H7 (cell line): ENCODE data around the gene CCDC61. TPM values are rescaled to one million over a fixed set of nuclear protein-coding genes. Genes with fewer than 3 reads are reported as not detected.

Experiments used
- DNase-seq: peaks from one replicate; pipeline ENCODE4 v3.0.0; 2012
- H3K27me3 ChIP-seq: 2 replicates; pipeline ENCODE4 v1.6.0; 2011; ENCODE audit warnings: mild to moderate bottlenecking, low read length; ENCODE audit not compliant: control insufficient read depth, insufficient read depth
- H3K36me3 ChIP-seq: replicated peaks from 2 replicates; pipeline ENCODE4 v1.5.1; 2011; ENCODE audit warnings: low read length; ENCODE audit not compliant: control insufficient read depth, insufficient read depth
- H3K4me3 ChIP-seq: 2 replicates; pipeline ENCODE4 v1.5.1; 2011; ENCODE audit warnings: low read depth, mild to moderate bottlenecking, control low read depth, low read length, moderate library complexity; ENCODE audit not compliant: insufficient read depth
- total RNA-seq: library from RNA; depleted of rRNA; stranded (reverse); fragments of >200 nt; shearing (Covaris generic); gene quantifications from 2 replicates; pipeline ENCODE4 v1.2.3, GENCODE V29; 2014; rRNA removed

Gene CCDC61
- 12.3 and 16.5 TPM in 2 replicates for total RNA-seq

GRCh38 chr19:45994998-45995714 is at the start of gene CCDC61:
Gene CCDC61, plus strand, starts transcription at chr19:45995467. Its CDS starts 7,552 bp downstream, at chr19:46003019.
- Histone ChIP-seq H3K27me3 (peaks cover under 1% of the 10 kb centered on the region; the same call in 1 of the 2 replicates), H3K36me3 (peaks cover 3% of the 10 kb centered on the region)
- DNase-seq: peak; percentile 99

GRCh38 chr19:45947926-45948325 is 47.3 kb upstream of the CCDC61 start:
- Histone ChIP-seq H3K27me3 (no peaks in the 10 kb centered on the region; the same call in 1 of the 2 replicates), H3K4me3 (no peak overlapping the region), H3K36me3 (no peaks in the 10 kb centered on the region)
- DNase-seq: no peak

More at GRCh38 chr19:45994998-45995714, at the start of gene CCDC61:
- H3K4me3 ChIP-seq: peak within 1 kb of the TSS; percentile 61

GRCh38 chr19:45952341-45952685 is 43.0 kb upstream of the CCDC61 start:
- H3K4me3 ChIP-seq: peak overlapping the region; percentile 62; the same call in 1 of the 2 replicates
- no peaks in the 10 kb centered on the region; the same call in 1 of the 2 replicates for H3K36me3 ChIP-seq
- DNase-seq: no peak
- H3K27me3 ChIP-seq: no peaks in the 10 kb centered on the region; the same call in 1 of the 2 replicates

- H3K36me3 ChIP-seq: no peaks in the 10 kb centered on the region; the same call in 1 of the 2 replicates
- peak; percentile 98 for DNase-seq
- peak overlapping the region; percentile 62 for H3K4me3 ChIP-seq
- H3K27me3 ChIP-seq: no peaks in the 10 kb centered on the region; the same call in 1 of the 2 replicates
These were observed 42.4 kb upstream of the CCDC61 start for GRCh38 chr19:45952686-45953505.

GRCh38 chr19:45953676-45954075 is 41.6 kb upstream of the CCDC61 start:
- Histone ChIP-seq H3K27me3 (no peaks in the 10 kb centered on the region; the same call in 1 of the 2 replicates), H3K4me3 (no peak overlapping the region), H3K36me3 (peaks cover 4% of the 10 kb centered on the region)
- DNase-seq: no peak

GRCh38 chr19:45954156-45954555 is 41.1 kb upstream of the CCDC61 start:
- H3K4me3 ChIP-seq: no peak overlapping the region
- peaks cover 4% of the 10 kb centered on the region; the same call in 1 of the 2 replicates for H3K27me3 ChIP-seq
- peak; percentile 67 for DNase-seq
- H3K36me3 ChIP-seq: peaks cover 7% of the 10 kb centered on the region

- Histone ChIP-seq H3K4me3 (no peak overlapping the region), H3K36me3 (peaks cover 7% of the 10 kb centered on the region), H3K27me3 (peaks cover 6% of the 10 kb centered on the region; the same call in 1 of the 2 replicates)
- no peak for DNase-seq
These were observed 39.2 kb upstream of the CCDC61 start for GRCh38 chr19:45955905-45956608.

GRCh38 chr19:45958320-45958719 is 36.9 kb upstream of the CCDC61 start:
- no peak for DNase-seq
- peaks cover 7% of the 10 kb centered on the region for H3K36me3 ChIP-seq

GRCh38 chr19:45958769-45959516 is 36.3 kb upstream of the CCDC61 start:
- Histone ChIP-seq H3K4me3 (no peak overlapping the region), H3K27me3 (peaks cover 10% of the 10 kb centered on the region; the same call in 1 of the 2 replicates)
- no peak for DNase-seq

More at GRCh38 chr19:45958320-45958719, 36.9 kb upstream of the CCDC61 start:
- Histone ChIP-seq H3K4me3 (no peak overlapping the region), H3K27me3 (peaks cover 10% of the 10 kb centered on the region; the same call in 1 of the 2 replicates)

GRCh38 chr19:45959517-45960025 is 35.7 kb upstream of the CCDC61 start:
- DNase-seq: no peak
- peaks cover 10% of the 10 kb centered on the region; the same call in 1 of the 2 replicates for H3K27me3 ChIP-seq
- no peak overlapping the region for H3K4me3 ChIP-seq
- H3K36me3 ChIP-seq: peaks cover 7% of the 10 kb centered on the region

More at GRCh38 chr19:45958769-45959516, 36.3 kb upstream of the CCDC61 start:
- peaks cover 7% of the 10 kb centered on the region for H3K36me3 ChIP-seq

- peaks cover 10% of the 10 kb centered on the region; the same call in 1 of the 2 replicates for H3K27me3 ChIP-seq
- peak; percentile 95 for DNase-seq
- peaks cover 7% of the 10 kb centered on the region for H3K36me3 ChIP-seq
- H3K4me3 ChIP-seq: peak overlapping the region; percentile 22; the same call in 1 of the 2 replicates
These were observed 34.6 kb upstream of the CCDC61 start for GRCh38 chr19:45960595-45961235.

GRCh38 chr19:45962021-45962420 is 33.2 kb upstream of the CCDC61 start:
- Histone ChIP-seq H3K27me3 (peaks cover 10% of the 10 kb centered on the region; the same call in 1 of the 2 replicates), H3K36me3 (peaks cover 7% of the 10 kb centered on the region), H3K4me3 (no peak overlapping the region)
- DNase-seq: no peak

- Histone ChIP-seq H3K27me3 (peaks cover 24% of the 10 kb centered on the region; the same call in 1 of the 2 replicates), H3K4me3 (no peak overlapping the region)
These were observed 28.0 kb upstream of the CCDC61 start for GRCh38 chr19:45967246-45967645.

More at GRCh38 chr19:45967246-45967645, 28.0 kb upstream of the CCDC61 start:
- H3K36me3 ChIP-seq: no peaks in the 10 kb centered on the region; the same call in 1 of the 2 replicates
- no peak for DNase-seq
